ENCODE data around the gene DTX1.

The DTX1 gene

DNA sequence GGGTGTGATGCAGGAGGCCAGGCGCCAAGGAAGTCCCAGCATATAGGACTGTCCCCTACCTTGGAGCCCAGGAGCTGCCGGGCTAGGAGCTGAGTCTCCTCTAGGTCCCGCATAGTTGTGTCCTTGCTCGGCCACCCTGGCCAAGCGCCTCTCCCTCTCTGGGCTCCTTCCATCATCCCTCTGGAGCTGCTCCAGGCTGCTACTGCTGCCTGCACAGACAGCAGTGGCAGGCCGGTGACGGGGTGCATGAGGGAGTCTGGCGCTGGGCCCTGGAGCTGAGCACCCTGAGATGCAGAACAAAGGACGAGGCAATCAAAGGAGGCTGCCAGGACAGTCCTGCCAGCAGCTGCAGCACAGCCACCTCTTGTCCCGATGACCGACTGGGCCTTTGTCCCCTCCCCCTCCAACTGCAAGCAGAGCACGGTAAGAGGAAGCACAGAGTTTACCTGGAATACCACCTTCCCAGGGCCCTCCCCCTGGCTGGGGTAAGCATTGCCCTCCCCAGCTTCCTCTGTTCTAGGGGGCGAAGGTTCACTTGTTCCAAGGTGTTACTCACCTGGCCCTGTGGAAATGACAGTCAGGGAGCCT is 10.4 kb downstream of the DTX1 start:
- H3K27me3 ChIP-seq (ENCODE audit: insufficient read depth, poor library complexity, severe bottlenecking) = no peaks in the 10 kb centered on the region

DNA sequence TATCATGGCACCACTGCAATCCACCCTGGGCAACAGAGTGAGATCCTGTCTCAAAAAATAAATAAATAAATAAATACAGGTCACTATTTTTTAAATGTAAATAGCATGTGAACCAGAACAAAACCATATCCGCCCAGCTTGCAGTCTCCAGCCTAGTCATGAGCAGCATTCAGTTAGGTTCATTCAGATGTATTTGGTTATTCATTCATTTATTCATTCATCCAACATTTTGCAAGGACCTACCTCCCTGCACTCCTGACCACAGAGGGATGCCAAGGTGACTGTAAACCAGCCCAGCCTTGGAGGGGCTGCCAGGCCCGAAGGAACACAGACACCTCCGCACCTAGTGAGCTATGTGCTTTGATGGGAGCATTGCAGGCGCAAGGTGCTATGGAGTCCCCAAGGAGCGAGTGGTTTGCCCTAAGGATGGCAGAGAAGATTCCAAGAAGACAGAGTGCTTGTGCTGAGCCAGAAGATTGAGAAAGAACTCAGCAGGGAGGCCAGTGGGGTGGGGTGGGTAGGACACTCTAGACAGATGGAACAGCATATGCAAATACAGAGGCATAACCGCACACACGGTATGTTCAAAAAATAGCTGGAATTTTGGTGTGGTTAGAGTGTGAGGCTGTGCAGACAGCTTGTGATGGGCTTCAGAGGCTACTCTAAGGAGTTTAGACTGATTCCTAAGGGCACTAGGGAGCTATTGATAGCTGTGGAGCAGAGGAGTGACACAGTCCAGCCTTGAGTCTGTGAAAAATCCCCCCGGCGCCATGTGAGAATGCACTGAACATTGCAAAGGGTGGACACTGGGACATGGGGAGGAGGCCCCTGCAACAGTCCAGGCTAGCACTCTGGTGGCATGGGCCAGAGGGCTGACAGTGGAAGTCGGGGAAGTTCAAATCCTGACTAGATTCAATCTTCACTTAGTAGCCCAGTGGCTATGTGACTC is 11.7 kb downstream of the DTX1 start:
- no peak overlapping the region for H3K27ac ChIP-seq (ENCODE audit: poor library complexity, severe bottlenecking)
- no peaks in the 10 kb centered on the region for H3K36me3 ChIP-seq (ENCODE audit: low read depth)
- H3K4me1 ChIP-seq (ENCODE audit: insufficient read depth, poor library complexity, severe bottlenecking) = no peaks in the 10 kb centered on the region
- TF ChIP-seq, protein P1, sequence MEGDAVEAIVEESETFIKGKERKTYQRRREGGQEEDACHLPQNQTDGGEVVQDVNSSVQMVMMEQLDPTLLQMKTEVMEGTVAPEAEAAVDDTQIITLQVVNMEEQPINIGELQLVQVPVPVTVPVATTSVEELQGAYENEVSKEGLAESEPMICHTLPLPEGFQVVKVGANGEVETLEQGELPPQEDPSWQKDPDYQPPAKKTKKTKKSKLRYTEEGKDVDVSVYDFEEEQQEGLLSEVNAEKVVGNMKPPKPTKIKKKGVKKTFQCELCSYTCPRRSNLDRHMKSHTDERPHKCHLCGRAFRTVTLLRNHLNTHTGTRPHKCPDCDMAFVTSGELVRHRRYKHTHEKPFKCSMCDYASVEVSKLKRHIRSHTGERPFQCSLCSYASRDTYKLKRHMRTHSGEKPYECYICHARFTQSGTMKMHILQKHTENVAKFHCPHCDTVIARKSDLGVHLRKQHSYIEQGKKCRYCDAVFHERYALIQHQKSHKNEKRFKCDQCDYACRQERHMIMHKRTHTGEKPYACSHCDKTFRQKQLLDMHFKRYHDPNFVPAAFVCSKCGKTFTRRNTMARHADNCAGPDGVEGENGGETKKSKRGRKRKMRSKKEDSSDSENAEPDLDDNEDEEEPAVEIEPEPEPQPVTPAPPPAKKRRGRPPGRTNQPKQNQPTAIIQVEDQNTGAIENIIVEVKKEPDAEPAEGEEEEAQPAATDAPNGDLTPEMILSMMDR (IDR thresholded peaks at IDR 0.05; ENCODE audit: poor library complexity, severe bottlenecking) = no peak
- DNase-seq (ENCODE audit: low spot score) (no peak), ATAC-seq (ENCODE audit: low read depth) (no peak)
- no peak overlapping the region for H3K4me3 ChIP-seq (ENCODE audit: severe bottlenecking)
- no peaks in the 10 kb centered on the region for H3K27me3 ChIP-seq (ENCODE audit: insufficient read depth, poor library complexity, severe bottlenecking)
- no peaks in the 10 kb centered on the region for H3K9me3 ChIP-seq (ENCODE audit: severe bottlenecking)

More for the DNA sequence above, 10.4 kb downstream of the DTX1 start:
- ATAC-seq (ENCODE audit: low read depth) (no peak), DNase-seq (ENCODE audit: low spot score) (no peak)
- H3K9me3 ChIP-seq (ENCODE audit: severe bottlenecking) = no peaks in the 10 kb centered on the region
- H3K27ac ChIP-seq (ENCODE audit: poor library complexity, severe bottlenecking) = no peak overlapping the region
- H3K4me1 ChIP-seq (ENCODE audit: insufficient read depth, poor library complexity, severe bottlenecking) = no peaks in the 10 kb centered on the region
- H3K36me3 ChIP-seq (ENCODE audit: low read depth) = no peaks in the 10 kb centered on the region
- TF ChIP-seq, protein P1 (IDR thresholded peaks at IDR 0.05; ENCODE audit: poor library complexity, severe bottlenecking) = no peak
- no peak overlapping the region for H3K4me3 ChIP-seq (ENCODE audit: severe bottlenecking)

DNA sequence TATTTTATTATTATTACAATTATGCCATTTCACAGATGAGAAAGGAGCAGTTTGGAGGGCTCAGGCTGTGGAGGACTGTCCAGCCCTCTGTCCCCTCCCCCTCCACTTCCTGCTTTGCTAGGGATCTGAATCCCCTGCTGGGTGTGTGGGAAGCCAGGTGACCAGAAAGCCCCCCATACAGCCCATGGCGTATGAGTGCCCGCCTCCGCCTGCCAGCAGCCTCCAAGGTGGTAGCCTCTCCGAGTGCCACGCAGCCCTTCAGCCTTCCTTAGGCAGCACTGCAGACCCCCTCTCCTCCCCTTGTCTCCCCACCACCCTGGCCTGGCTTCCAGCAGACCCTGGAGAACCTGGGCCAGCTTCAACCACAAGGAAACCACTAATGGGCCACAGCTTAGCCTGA is 12.6 kb downstream of the DTX1 start:
- Histone ChIP-seq H3K9me3 (ENCODE audit: severe bottlenecking) (no peaks in the 10 kb centered on the region), H3K36me3 (ENCODE audit: low read depth) (no peaks in the 10 kb centered on the region), H3K27me3 (ENCODE audit: insufficient read depth, poor library complexity, severe bottlenecking) (peaks cover 6% of the 10 kb centered on the region), H3K4me1 (ENCODE audit: insufficient read depth, poor library complexity, severe bottlenecking) (no peaks in the 10 kb centered on the region), H3K4me3 (ENCODE audit: severe bottlenecking) (no peak overlapping the region), H3K27ac (ENCODE audit: poor library complexity, severe bottlenecking) (no peak overlapping the region)
- ATAC-seq (ENCODE audit: low read depth) (no peak), DNase-seq (ENCODE audit: low spot score) (no peak)
- TF ChIP-seq, protein P1 (IDR thresholded peaks at IDR 0.05; ENCODE audit: poor library complexity, severe bottlenecking) = no peak

DNA sequence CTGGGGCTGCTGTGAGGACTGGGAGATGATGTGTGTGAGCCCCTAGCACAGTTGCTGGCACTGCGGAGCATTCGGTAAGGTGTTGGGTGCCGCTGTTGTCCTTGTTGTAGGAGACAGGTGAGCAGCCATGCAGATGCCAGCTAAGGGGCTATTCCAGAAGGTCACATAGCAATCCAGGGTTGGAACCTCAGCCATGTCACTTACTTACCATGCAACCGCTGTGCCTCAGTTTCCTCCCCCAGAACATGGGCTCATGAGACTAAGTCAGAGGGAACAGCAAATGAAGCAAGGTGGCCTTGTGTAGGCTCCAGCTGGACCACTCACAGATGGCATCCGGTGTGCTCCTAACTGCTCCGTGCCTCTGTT is 13.2 kb downstream of the DTX1 start:
- H3K27me3 ChIP-seq (ENCODE audit: insufficient read depth, poor library complexity, severe bottlenecking) = peaks cover 6% of the 10 kb centered on the region
- H3K9me3 ChIP-seq (ENCODE audit: severe bottlenecking) = no peaks in the 10 kb centered on the region
- DNase-seq (ENCODE audit: low spot score) = no peak
- no peak overlapping the region for H3K4me3 ChIP-seq (ENCODE audit: severe bottlenecking)
- TF ChIP-seq, protein P1 (IDR thresholded peaks at IDR 0.05; ENCODE audit: poor library complexity, severe bottlenecking) = no peak
- no peaks in the 10 kb centered on the region for H3K36me3 ChIP-seq (ENCODE audit: low read depth)
- no peaks in the 10 kb centered on the region for H3K4me1 ChIP-seq (ENCODE audit: insufficient read depth, poor library complexity, severe bottlenecking)
- ATAC-seq (ENCODE audit: low read depth) = no peak
- no peak overlapping the region for H3K27ac ChIP-seq (ENCODE audit: poor library complexity, severe bottlenecking)
